Naive thymus-derived CD8-positive, alpha-beta T cell (primary cell): ENCODE measurements around the gene TOR4A. TPM values are rescaled to one million over a fixed set of nuclear protein-coding genes. Genes with fewer than 3 reads are reported as not detected.
A peak's percentile ranks its signal among the peaks of the same experiment; 100 is the strongest.

Experiments
- ATAC-seq, 2 donors: fragments of 150-1000 bp; cut with Tn5 transposase in 1 of 2; sonication (Bioruptor Pico), chemical (Tn5 transposase) in 1 of 2; 1 replicate in 1 of 2; 2 replicates in 1 of 2; pipeline ENCODE4 v1.10.0; 2021; ENCODE audit warnings: mild to moderate bottlenecking in 2 of 2, moderate library complexity in 2 of 2
- POLR2A ChIA-PET: fragments of 350-600 bp; sonication (Branson Sonifier 250); formaldehyde crosslinking; loops from one replicate; lab custom pipeline; 2021; ENCODE audit warnings: antibody characterized with exemption; lab: Charles Lee
- DNase-seq, 10 donors: peaks; one replicate each; pipeline versions ENCODE4 v3.0.0 to v3.0.0-alpha.2; 2020 to 2022
- H3K27ac Mint-ChIP-seq, 10 donors: one replicate each; pipeline ENCODE4 v1.8.0; 2020 to 2022; ENCODE audit warnings: mild to moderate bottlenecking in 10 of 10, mixed read lengths in 10 of 10, moderate library complexity in 4 of 10, inconsistent platforms in 1 of 10
- H3K27me3 Mint-ChIP-seq, 5 donors: one replicate each; pipeline ENCODE4 v1.8.0; 2021 to 2022; ENCODE audit warnings: mixed read lengths in 5 of 5
- H3K36me3 Mint-ChIP-seq, 3 donors: one replicate each; pipeline ENCODE4 v1.8.0; 2020 to 2022; ENCODE audit warnings: mixed read lengths in 3 of 3, mild to moderate bottlenecking in 2 of 3, inconsistent platforms in 1 of 3
- H3K4me1 Mint-ChIP-seq, 4 donors: one replicate each; pipeline ENCODE4 v1.8.0; 2021 to 2022; ENCODE audit warnings: mixed read lengths in 4 of 4
- H3K4me3 Mint-ChIP-seq, 10 donors: one replicate each; pipeline ENCODE4 v1.8.0; 2020 to 2022; ENCODE audit warnings: mild to moderate bottlenecking in 10 of 10, mixed read lengths in 10 of 10, moderate library complexity in 6 of 10, inconsistent platforms in 1 of 10
- H3K9me3 Mint-ChIP-seq, 9 donors: one replicate each; pipeline ENCODE4 v1.8.0; 2020 to 2022; ENCODE audit warnings: mixed read lengths in 9 of 9, mild to moderate bottlenecking in 3 of 9, inconsistent platforms in 1 of 9, moderate library complexity in 1 of 9
- polyA plus RNA-seq, 3 donors: library from polyadenylated mRNA; unstranded; fragments of 300-500 nt; fragmentation: Illumina TruSeq; gene quantifications; one replicate each; pipeline ENCODE4 v1.2.3, GENCODE V29; 2021
- total RNA-seq, 8 experiments: library from RNA in 2 of 8; stranded (reverse) in 2 of 8; gene quantifications; one replicate each; pipeline ENCODE4 v1.2.3 and lab custom pipeline; 2021 to 2026

The TOR4A gene
- total and polyA plus RNA-seq, 5 experiments from 2014 or later: 0.12 to 1.4 (median 0.53) TPM; not detected in 1

DNA sequence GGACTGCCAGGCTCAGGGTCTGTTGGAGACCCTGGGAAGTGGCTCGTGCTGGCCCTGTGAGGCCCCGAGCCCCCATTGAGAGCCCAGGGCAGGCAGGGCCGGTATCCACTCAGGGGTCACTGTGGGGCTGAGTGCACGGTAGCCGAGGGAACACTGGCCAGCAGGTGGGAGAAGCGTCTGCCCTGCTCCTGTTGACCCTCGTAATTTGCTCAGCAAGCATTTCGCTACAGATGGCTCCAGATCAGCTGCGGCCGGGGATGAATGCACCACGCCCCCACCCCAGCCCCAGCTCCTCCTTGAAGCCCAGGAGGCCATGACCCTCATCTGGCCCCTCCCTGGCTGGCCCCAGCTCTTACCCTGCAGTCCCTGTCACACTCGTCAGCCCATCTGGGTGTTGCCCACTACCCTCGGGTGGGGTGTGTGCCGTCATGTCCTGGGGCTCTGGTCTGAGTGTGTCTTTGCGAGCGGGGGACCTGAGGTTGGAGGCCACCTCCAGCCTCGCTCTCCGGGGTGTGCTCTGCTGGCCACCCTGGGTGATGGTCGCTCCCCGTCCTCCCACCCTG is 30.6 kb downstream of the TOR4A start:
- DNase-seq: no peak

DNA sequence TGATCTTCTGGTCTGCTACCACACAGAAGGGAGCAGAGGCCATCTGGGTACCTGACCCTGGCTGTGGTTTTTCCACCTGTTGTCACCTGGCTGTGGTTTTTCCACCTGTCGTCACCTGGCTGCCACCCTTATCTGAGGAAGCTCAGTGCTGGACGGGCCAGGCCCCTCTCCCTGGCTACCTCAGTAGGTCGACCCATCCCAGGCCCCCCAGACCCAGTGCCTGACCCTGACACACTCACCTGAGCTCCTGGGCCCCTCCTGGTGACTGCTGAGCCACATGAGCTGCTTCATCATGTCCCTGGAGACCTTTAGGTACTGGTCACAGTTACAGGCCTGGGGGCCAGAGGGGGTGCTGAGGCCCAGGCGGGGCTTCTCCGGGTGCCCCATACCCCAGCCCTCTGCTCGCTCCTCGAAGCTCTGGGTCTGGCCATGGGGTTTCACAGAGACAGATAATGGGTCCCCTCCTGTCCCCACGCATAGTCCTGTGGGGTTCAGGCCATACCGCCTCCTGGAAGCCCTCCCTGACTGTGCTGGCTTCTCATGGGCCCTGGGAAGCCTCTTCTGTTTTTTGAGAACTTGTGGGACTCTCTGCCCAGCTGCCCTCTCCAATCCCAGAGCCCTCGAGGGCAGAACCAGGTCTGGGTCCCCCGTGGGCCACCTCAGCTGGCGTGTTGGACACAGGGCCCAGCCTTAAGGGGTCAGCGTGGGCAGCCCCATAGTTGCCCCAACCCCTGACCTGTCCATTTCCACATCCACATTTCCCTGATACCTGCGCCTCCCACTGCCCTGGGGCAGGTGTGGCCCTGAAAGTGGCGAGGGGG is 32.1 kb downstream of the TOR4A start:
- POLR2A ChIA-PET: interaction anchor here (4.0 kb wide), 1 partner anchor 11 kb away, joined by 19 read pairs; no protein-coding TSS in a partner anchor
- peak in 1 of 10 donors; percentile 44 for DNase-seq
- Mint-ChIP-seq H3K27me3 (peaks cover 0 to 6% (median 0%) of the 10 kb centered on the region in 5 donors), H3K4me3 (no peak overlapping the region), H3K27ac (no peak overlapping the region), H3K4me1 (peaks cover 2 to 14% (median 11%) of the 10 kb centered on the region in 4 donors), H3K36me3 (no peaks in the 10 kb centered on the region), H3K9me3 (no peaks in the 10 kb centered on the region)
- no peak for ATAC-seq

More for the DNA sequence above, 30.6 kb downstream of the TOR4A start:
- Mint-ChIP-seq H3K36me3 (no peaks in the 10 kb centered on the region), H3K9me3 (no peaks in the 10 kb centered on the region), H3K4me1 (peaks cover 2 to 18% (median 13%) of the 10 kb centered on the region in 4 donors), H3K4me3 (no peak overlapping the region), H3K27ac (no peak overlapping the region), H3K27me3 (no peaks in the 10 kb centered on the region)
- no peak for ATAC-seq
- POLR2A ChIA-PET: interaction anchor here (1.0 to 4.0 kb wide), 2 partner anchors 8 to 12 kb away, joined by 5 to 19 read pairs; no protein-coding TSS in a partner anchor

DNA sequence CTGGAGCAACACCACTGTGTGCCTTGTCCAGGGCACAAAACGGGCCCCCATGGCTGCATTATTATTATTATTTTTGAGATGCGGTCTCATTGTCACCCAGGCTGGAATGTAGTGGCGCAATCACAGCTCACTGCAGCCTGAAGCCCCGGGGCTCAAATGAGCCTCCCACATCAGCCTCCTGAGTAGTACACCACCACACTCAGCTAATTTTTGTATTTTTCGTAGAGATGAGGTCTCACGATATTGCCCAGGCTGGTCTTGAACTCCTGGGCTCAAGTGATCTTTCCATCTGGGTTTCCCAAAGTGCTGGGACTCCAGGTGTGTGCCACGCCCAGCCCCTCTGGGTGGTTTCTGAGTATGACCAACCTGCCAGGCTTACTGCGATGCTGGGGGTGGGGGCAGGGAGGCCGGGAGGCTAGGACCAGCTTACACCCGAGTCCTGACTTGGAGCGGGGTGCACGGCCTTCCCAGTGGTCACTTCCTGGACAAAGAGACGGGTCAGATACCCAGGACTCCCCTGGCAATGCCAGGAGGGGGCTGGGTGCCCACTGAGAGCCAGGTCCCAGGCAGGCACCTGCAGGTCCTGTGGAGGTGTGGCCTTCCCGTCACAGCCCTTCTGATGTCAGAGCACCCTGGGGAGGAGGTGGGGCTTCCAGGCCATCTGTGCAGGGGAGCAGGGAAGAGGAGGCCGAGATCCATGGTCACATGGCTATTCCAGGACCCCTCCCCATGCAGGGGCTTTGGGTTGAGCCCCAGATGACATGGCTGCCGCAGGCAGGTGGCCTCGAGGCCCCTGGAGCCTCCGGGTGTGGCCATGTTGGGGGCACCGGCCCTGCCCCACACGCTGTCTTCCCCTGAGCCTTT is 32.9 kb downstream of the TOR4A start:
- peak in 1 of 10 donors; percentile 53 for DNase-seq

DNA sequence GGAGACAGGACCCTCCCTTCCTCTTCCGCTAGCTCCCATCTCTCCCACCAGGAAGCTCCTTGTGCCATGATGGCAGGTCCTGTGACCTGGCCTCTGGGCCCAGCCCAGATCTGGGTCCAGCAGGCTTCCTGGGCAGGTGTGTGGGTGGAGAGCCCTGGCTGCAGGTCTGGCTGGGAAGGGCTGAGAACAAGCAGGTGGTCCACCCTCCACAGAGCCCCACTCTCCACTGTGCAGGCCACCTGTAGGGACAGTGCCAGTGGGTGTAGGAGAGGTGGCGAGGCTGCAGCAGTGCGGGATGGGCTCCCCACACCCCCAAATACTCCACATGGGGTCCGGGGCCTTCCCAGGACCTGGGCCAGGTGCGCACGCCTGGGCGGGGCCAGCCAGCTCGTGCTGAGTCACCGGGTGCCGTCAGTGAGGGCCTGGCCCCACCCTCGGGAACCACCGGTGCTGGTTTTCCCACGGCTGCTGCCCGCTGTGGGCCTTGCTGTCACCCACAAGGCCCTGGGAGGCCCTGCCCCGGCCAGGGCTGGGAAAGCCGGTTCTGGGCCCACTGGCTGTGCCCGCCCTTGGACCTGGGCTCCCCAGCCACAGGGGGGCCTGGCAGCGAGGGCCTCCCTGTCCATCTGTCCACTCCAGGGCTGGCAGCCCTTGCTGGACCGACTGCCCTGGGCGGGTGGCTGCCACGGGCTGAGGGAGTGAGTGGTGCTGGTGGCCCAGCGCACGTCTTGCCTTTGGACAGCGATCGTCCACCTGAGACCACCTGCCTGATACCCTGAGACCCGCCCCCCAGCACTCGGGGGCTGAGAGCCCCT is 33.9 kb downstream of the TOR4A start:
- POLR2A ChIA-PET: interaction anchor here (0.7 to 4.0 kb wide), 2 partner anchors 9 kb away, joined by 3 to 19 read pairs; partner anchors contain the start of gene NRARP
- no peak for DNase-seq
- Mint-ChIP-seq H3K27ac (no peak overlapping the region), H3K36me3 (no peaks in the 10 kb centered on the region), H3K4me3 (no peak overlapping the region), H3K27me3 (peaks cover 0 to 8% (median 0%) of the 10 kb centered on the region in 5 donors), H3K9me3 (no peaks in the 10 kb centered on the region), H3K4me1 (peaks cover 2 to 7% (median 5%) of the 10 kb centered on the region in 4 donors)
- ATAC-seq: peak in 1 of 2 donors; percentile 22

More for the DNA sequence above, 32.9 kb downstream of the TOR4A start:
- POLR2A ChIA-PET: interaction anchor here (4.0 kb wide), 1 partner anchor 10 kb away, joined by 19 read pairs; no protein-coding TSS in a partner anchor
- Mint-ChIP-seq H3K27me3 (peaks cover 0 to 6% (median 0%) of the 10 kb centered on the region in 5 donors), H3K36me3 (no peaks in the 10 kb centered on the region), H3K9me3 (no peaks in the 10 kb centered on the region), H3K4me1 (peaks cover 2 to 10% (median 8%) of the 10 kb centered on the region in 4 donors), H3K4me3 (no peak overlapping the region), H3K27ac (no peak overlapping the region)
- ATAC-seq: no peak

DNA sequence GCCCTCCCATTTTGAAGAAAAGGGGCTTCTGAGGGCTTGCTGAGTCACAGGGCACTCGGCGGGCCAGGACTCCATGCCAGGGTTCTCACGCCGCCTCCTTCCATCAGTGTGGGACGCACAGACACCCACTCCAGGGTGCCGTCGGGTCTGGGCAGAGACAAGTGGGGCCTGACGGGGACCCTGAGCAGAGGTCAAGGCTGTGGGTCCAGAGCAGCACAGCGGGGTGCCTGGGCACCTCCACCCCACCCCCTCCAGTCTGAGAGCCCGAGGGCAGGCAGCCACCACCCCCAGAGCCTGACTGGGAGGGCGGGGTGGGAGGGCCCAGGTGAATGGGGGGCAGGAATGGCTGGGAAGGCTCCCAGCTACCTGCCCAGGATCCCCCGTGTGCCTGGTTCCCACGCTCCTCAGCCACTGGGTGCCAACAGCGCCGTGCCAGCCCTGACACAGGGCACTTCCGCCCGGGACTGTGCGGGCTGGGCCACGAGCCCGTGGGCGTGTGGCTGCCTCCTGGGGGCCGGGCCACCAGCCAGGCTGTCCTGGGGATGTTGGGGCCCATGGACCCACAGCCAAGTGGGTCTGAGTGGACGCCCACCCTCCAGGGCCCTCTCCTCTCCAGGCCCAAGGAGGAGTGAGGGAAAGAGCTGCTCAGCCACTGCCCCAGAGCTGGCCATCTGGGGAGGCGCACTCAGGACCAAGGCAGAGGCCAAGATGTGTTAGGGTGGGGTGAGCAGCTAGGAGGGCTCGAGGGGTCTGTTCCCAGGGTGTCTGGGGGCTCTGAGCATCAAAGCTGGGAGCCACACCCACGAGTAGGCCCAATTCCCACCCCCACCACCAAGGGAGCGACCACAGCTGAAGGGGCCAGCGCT is 34.7 kb downstream of the TOR4A start:
- POLR2A ChIA-PET: interaction anchor here (1.0 kb wide), 1 partner anchor 10 kb away, joined by 4 read pairs; the partner anchor contains the start of gene NRARP
- peak in 1 of 10 donors; percentile 59 for DNase-seq
- no peaks in the 10 kb centered on the region for H3K9me3 Mint-ChIP-seq

DNA sequence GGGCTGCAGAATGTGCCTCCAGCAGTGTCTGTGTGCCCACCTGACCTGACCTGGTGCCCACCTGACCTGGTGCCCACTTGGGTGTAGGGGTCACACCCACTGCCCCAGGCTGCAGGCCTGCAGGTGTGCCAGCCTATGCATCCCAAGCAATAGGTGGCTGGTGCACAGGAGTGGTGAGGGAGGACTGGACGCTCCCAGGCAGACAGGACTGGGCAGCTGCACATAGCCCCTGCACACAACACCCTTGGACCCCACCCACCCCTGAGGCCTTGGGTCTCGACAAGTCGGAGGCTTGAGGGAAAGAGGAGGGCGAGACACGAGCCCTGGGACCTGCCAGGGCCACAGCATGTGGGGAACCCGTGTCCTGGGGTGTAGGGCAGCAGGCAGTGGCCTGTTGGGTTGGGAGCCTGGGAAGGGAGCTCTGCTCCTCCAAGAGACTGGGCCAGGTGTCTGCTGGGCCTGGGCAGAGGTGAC is 35.4 kb downstream of the TOR4A start:
- Mint-ChIP-seq H3K36me3 (no peaks in the 10 kb centered on the region), H3K4me1 (peaks cover 0 to 6% (median 0%) of the 10 kb centered on the region in 4 donors), H3K27me3 (peaks cover 0 to 11% (median 0%) of the 10 kb centered on the region in 5 donors), H3K4me3 (no peak overlapping the region), H3K27ac (no peak overlapping the region), H3K9me3 (no peaks in the 10 kb centered on the region)
- ATAC-seq: no peak
- POLR2A ChIA-PET: interaction anchor here (1.0 kb wide), 1 partner anchor 10 kb away, joined by 4 read pairs; the partner anchor contains the start of gene NRARP
- peak in 1 of 10 donors; percentile 45 for DNase-seq

More for the DNA sequence above, 34.7 kb downstream of the TOR4A start:
- H3K4me3 Mint-ChIP-seq: no peak overlapping the region
- H3K27ac Mint-ChIP-seq: no peak overlapping the region
- no peak for ATAC-seq
- peaks cover 0 to 9% (median 1%) of the 10 kb centered on the region in 4 donors for H3K4me1 Mint-ChIP-seq
- no peaks in the 10 kb centered on the region for H3K36me3 Mint-ChIP-seq
- H3K27me3 Mint-ChIP-seq: peaks cover 0 to 11% (median 0%) of the 10 kb centered on the region in 5 donors

DNA sequence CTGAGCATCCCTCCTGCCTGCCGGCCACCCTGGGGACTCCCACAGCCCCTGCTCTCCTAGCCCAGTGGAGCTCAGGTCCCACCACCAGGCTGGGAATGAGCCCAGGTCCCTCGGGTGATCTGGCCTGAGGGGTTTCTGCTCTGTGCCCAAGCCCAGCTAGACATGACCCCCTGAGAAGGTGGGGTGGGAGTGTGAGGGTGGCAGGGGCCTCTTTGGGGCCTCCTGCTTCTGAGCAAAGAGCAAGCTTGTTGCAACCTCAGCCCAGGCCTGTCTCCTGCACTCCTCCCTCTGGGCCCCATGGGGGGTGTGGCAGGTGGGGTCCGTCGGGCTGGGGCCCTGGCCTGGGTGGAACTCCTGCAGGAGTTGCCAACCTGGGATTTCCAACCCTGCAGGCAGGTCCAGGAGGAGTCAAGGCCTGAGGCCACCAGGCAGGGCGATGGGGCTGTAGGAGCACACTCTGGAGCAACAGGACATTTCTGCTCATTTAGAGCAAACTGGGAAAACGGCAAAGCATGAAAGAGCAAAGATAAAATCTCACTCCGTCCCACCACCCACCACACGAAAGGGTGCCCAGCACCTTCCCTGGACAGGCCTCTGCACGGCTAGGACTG is 35.9 kb downstream of the TOR4A start:
- H3K9me3 Mint-ChIP-seq: no peaks in the 10 kb centered on the region
- H3K4me3 Mint-ChIP-seq: no peak overlapping the region
- H3K36me3 Mint-ChIP-seq: no peaks in the 10 kb centered on the region
- no peak for ATAC-seq
- H3K4me1 Mint-ChIP-seq: peaks cover 0 to 6% (median 0%) of the 10 kb centered on the region in 4 donors
- H3K27me3 Mint-ChIP-seq: peaks cover 0 to 11% (median 0%) of the 10 kb centered on the region in 5 donors
- POLR2A ChIA-PET: interaction anchor here (1.0 kb wide), 1 partner anchor 11 kb away, joined by 4 read pairs; the partner anchor contains the start of gene NRARP
- H3K27ac Mint-ChIP-seq: no peak overlapping the region
- DNase-seq: peak in 1 of 10 donors; percentile 57

DNA sequence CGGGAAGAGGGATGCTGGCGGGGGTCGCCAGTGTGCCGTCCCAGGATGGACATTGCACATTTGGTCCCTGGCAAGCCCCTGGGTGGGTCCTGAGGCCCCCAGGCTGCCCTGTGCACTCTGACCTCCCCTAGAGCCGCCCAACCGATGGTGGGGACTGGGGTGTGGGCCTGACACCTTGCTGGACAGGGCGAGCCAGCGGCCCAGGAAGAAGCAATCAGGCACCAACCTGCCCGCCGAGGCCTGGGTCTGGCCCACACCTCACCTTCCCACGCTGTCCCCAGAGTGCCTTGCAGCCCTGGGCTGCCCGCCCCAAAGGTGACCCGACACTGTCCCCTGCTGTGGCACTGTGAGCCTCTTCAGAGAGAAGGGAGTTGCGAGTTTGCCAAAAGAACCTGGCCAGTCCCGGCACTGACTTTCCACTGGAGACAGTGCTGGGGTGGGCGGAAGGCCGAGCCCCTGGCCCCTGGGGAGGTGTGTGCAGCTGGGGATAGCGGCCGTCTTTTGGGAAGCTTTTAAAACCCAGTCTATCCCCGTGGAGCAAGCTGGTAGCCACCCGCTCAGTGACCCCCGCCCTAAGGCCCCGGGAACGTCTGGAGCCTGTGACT is 36.5 kb downstream of the TOR4A start:
- peaks cover 0 to 6% (median 0%) of the 10 kb centered on the region in 4 donors for H3K4me1 Mint-ChIP-seq
- no peaks in the 10 kb centered on the region for H3K36me3 Mint-ChIP-seq
- H3K27me3 Mint-ChIP-seq: peaks cover 0 to 11% (median 0%) of the 10 kb centered on the region in 5 donors
- no peaks in the 10 kb centered on the region for H3K9me3 Mint-ChIP-seq
- ATAC-seq (no peak), DNase-seq (no peak)
- POLR2A ChIA-PET: no interaction called here
- no peak overlapping the region for H3K27ac Mint-ChIP-seq
- no peak overlapping the region for H3K4me3 Mint-ChIP-seq

DNA sequence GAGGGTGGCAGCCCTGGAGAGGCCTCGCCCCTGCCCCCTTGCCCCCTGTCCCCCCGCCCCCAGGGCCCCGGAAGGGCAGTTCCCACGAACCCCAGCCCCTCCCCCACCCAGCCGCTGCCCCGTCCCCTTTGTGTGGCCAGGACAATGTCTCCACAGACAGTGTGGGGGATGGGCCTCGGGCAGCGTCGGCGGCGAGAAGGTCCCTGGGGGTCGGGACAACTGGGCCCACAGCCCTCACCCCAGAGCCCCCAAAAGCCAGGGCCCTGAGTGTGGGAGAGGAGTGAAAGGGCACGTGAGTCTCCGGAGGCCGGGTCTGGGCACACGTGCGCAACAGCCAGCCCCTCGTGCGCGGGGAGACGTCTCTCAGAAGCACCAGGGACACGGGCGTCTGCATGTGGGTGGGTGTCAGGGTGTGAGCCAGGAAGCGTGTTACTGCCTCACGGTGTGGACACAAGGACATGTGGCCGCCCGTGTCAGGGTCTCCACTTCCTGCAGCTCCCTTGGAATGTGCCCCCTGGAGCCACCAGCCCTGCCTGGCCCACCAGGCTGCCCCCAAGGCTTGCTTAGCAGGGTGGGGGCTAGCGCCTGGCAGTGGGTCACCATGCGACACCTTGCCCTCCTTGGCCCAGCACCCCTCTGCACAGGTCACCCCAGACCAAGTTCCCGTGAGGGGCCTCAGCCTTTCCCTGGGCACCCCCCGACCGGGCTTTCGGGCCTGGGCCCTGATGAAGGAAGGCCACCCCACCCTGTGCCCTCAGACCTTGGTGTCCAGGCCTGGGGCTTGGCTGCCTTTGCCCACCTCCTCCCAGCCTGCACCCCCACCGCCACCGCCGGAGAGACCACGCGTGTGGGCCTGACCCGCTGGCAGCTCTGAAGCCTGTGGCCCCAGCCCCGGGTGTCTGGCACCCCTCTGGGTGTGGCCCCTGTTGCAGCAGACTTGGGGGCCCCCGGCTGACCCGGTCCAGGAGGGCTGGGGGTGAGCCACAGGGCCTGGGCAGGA is 37.3 kb downstream of the TOR4A start:
- Mint-ChIP-seq H3K9me3 (no peaks in the 10 kb centered on the region), H3K27ac (no peak overlapping the region), H3K36me3 (no peaks in the 10 kb centered on the region), H3K4me1 (peaks cover 0 to 11% (median 1%) of the 10 kb centered on the region in 4 donors), H3K27me3 (peaks cover 0 to 14% (median 0%) of the 10 kb centered on the region in 5 donors), H3K4me3 (peak overlapping the region in 1 of 10 donors; percentile 41)
- POLR2A ChIA-PET: no interaction called here
- DNase-seq (peak in 1 of 10 donors; percentile 17), ATAC-seq (no peak)
